ENCODE results near the gene KEL.

The KEL gene

DNA sequence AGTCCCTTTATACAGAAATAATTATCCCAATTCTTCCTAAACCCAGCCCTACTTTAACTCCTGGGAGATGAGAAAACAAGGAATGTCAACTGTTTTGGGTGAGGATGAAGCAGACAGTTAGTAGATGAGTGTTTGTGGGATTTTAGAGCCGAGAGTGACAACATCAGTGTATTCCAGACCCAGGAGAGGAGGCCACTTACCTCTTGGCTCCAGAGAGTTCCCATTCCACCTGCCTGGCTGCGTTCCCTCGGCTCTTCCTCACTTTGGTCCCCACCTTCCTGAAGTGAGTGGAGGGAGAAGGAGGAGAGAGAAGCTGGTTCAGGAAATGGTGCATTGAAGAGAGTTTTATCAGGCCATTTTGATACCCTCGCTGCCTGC lies 579 bp downstream of the KEL start:
- DNase-seq: no peak

DNA sequence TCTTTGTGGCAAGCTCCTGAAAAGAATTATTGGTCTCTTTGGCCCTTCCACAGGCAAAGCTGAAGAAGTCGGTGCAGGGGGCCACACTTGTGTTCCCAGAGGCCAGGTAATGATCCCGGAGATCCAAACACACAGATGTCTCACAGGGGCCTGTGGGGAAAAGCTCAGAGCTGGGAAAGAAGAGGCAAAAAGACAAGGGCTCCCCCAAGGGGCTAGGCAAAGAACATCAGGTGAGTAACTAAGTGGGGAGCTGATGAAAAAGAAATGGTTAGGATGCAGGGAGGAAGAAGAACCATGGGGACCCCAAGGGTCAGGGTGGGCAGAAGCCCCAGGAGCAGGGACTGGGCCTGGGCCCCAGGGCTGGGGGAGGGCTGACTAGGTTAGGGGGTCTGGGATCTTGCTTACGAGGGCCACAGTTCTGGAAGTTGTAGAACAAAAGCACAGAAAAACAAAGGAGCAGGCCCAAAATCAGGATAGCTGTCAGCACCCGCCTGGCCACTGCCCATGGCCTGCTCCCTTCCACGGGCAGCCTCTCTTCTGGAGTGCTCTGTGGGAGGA lies 1.1 kb downstream of the KEL start:
- no peak for DNase-seq

DNA sequence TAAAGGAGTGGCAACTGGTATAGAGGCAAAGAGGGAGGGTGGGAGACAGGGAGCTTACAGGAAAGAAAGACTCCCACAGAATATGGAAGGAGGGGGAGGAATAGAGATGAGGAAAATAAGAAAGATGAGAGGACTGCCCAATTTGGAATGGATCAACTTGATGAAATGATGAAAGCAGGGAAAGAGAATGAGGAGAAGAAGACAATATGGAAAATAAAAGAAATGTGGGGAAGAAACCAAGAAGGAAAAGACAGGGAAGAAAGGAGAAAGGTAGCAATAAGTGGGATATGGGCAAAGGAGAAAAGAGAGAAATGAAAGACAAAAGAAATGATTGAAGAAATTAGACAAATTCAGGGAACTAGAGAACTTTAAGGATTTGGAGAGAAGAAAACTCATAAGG lies 3.0 kb downstream of the KEL start:
- no peak for DNase-seq

GRCh38 chr7:142957723-142958122 lies 4.4 kb downstream of the KEL start:
- DNase-seq: no peak

- no peak for DNase-seq
These were observed 5.1 kb downstream of the KEL start for GRCh38 chr7:142956951-142957623.

DNA sequence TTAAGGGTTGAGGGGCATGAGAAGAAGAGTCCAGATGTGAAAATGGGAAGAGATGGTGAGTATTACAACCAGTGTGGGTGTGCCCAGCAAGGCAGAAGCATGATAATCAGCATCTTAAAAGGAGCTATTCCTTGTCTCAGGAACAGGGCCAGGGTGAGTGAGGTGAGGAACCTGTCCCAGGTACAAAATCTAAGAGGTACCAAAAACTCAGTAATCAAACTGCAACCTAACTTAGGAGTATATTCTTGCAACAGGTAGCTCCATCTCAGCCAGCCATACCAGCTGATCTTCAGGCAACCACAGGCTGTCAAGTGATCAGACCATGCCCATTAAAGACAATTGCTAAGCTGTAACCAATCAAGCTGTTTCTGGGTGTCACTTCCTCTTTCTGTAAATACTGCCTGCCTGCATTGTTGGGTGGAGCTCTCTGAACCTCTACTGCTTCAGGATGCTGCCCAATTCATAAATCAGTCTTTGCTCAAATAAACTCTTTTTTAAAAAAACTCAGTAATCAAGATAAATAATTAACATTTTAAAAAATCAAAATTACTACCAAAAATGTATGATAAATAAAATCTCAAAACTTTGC lies 7.4 kb downstream of the KEL start:
- no peak for DNase-seq

- DNase-seq: no peak
These were observed 11.9 kb downstream of the KEL start for GRCh38 chr7:142950235-142950634.

DNA sequence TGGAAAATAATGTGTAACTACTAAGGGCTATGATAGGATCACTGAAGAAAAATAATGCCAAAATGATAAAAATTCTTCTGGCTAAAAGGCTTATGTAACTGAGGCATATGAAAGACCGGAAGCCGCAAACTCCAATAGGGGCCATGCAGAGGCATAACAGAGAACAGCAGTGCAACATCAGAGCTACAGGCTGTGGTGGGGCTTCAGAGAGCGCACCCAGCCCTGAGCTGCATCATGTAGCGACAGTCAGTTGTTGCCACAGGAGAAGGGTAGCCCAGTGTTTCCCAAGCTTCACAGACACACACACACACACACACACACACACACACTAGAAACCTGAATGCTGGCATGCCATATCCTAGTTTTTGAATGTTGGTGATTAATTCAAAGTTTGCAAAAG lies 13.6 kb downstream of the KEL start:
- DNase-seq: no peak

GRCh38 chr7:142945001-142945400 lies 17.2 kb downstream of the KEL start:
- DNase-seq: no peak

DNA sequence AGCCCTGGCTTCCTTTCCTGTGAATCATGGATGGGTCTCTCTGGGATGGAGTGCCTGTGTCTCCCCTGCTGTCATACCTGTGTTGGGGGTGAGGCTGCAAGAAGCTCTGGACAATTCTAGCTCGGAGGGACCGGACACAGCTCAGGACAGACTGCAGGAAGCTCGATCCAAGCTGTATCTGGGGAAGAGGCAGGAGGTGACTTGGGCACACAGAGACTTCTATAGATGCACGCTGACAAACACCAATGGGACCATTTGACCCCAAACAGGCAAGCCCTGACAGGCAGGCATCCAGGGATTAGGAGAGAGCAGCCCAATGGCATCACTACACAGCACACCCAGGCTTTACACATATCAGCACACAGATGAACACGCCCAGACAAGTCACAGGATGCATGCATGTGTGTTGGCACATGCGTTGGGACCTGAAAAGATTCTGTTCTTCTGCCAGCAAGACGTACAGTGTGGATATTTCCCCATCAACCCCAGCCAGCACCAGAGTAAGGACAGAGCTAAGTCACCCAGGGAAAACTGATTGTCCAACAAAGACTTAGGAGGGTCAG lies 18.4 kb downstream of the KEL start:
- DNase-seq: no peak

DNA sequence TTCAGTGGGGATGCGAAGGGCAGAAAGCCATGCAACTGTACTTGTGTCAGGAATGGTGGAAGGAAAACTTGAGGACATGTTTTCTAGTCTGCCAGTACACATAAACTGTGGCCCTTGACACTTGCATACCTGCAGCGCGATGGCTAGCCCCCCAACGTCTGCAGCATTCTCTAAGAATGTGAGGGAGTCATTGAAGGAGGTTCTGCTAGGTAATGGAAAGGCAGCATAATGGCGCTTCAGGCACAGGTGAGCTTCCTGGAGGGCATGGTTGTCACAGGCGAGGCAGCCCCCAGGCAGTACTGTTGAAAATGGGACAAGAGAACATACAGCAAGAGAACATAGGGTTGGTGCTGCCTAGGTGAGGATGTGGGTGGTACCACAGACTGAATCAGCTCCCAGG lies 19.4 kb downstream of the KEL start:
- no peak for DNase-seq

DNA sequence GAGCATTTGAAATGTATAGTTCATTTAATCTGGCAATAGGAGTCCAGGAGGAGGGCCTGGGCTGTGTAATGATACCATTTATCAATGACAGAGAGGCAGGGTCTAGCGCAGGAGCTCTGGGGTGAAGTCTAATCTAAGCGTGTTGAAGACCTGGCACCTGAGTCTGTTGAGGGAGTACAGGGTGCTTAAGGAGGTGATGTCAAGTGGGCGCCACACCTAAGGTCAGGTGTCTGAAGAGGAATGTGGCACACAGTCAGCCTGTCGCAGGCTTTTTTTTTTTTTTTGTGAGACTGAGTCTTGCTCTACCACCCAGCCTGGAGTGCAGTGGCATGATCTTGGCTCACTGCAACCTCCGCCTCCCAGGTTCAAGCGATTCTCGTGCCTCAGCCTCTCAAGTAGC lies 20.6 kb downstream of the KEL start:
- DNase-seq: no peak

- no peak for DNase-seq
These were observed 21.1 kb downstream of the KEL start for GRCh38 chr7:142940966-142941535.

DNA sequence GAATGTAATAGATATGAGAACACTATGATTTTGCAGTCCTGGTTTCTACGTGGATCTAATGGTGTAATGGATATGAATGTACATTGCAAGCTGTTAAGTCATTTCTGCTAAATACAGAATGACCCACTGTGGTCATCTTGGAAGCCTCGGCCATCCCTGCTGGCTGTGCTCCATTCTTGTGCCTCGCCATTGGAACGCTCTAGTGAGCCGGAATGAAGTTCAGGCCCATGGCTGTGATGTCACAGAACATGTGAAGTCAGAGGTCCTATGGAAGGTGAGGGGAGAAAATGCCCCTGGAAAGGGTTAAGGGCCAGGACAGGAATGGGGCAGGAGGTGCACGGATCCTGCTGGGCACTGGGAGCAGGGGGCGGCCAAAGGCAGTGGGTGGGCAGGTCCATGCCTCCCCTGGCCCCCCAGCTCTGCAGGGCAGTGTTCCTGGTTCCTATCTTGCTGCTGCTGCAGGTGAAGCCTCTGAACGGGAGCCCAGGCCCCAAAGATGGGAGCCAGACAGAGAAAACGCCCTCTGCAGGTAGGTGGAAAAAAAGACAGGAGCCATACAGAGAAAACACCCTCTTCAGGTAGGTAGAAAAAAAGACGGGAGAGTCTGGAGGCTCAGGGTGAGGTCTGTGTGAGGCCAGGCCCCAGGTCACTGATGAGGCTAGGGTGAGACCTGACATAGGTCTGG lies 22.8 kb downstream of the KEL start, which contains the start of gene LLCFC1:
Gene LLCFC1 (plus strand): TSS at position 259 of the 685 bp plus-strand sequence. CDS start 138 bp downstream, at position 397.
- no peak for DNase-seq

GRCh38 chr7:142938611-142939010 lies 23.6 kb downstream of the KEL start:
- no peak for DNase-seq

DNA sequence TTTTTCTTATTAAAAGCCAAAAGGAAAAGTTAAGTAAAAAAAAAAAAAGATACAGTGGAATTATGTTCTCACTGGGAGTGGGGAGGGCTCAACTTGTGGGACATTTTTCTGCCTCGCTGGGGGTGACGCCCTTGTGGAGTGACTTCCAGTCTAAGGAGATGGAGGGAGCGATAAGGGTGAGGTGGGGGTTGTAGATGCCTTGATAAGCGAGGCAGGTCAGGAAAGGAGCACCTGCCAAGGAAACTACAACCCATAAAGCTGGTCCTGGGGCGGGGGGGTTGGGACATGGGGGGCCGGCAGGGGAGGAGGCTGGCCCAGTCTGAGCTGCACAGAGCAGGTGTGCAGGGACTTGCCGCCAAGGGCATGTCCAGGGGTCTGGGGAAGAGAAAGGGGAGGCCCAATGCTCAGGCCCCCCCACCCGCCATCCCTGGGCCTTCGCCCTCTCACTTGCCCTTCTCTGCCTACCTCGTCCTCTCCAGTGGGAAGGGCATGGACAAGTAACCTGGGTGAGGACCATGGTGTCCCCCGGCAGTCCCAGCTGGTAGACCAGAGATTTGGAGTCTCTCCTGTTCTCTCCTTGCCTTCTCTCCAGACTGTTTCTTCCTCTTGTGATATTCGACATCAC lies 26.1 kb downstream of the KEL start:
- no peak for DNase-seq

- no peak for DNase-seq
These were observed 28.1 kb downstream of the KEL start for GRCh38 chr7:142934056-142934455.

- DNase-seq: no peak
These were observed 28.5 kb downstream of the KEL start, which contains the start of gene TRPV5 for GRCh38 chr7:142933624-142934023. Gene TRPV5 (minus strand): TSS chr7:142933746. CDS start chr7:142933459, 287 bp downstream.

DNA sequence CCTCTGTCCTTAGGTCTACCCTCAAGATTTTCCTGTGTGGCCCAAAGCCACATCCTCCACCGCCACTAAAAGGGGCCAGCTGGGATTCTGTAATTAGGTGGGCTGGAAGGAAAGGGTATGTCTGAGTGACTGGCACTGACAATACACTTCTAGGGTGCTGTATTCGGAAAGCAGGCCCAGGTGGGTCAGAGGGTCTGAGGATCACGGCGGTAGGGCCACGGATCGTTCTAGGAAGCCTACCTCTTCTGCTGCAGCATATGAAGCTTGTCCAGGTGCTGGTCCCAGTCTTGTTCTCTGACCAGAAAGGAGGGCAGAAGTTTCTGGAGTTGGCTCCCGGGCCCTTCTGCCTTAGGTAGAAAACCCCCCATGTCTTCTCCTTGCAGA lies 29.1 kb downstream of the KEL start:
- DNase-seq: no peak

- DNase-seq: no peak
These were observed 29.6 kb downstream of the KEL start for GRCh38 chr7:142932386-142933091.

GRCh38 chr7:142930126-142930730 lies 31.9 kb downstream of the KEL start:
- no peak for DNase-seq

GRCh38 chr7:142927949-142928348 lies 34.2 kb downstream of the KEL start:
- no peak for DNase-seq

All from NCI-H187 treated with DMSO at 0.1 percent for 48 hours (cell line).